ENCODE measurements around the gene INAFM2. TPM values are rescaled to one million over a fixed set of nuclear protein-coding genes. Genes with fewer than 3 reads are reported as not detected.

Gene INAFM2
- total and polyA plus RNA-seq, 2 of the 4 experiments (the other 2 are of a cell fraction): 10.4 to 14.0 TPM

DNA sequence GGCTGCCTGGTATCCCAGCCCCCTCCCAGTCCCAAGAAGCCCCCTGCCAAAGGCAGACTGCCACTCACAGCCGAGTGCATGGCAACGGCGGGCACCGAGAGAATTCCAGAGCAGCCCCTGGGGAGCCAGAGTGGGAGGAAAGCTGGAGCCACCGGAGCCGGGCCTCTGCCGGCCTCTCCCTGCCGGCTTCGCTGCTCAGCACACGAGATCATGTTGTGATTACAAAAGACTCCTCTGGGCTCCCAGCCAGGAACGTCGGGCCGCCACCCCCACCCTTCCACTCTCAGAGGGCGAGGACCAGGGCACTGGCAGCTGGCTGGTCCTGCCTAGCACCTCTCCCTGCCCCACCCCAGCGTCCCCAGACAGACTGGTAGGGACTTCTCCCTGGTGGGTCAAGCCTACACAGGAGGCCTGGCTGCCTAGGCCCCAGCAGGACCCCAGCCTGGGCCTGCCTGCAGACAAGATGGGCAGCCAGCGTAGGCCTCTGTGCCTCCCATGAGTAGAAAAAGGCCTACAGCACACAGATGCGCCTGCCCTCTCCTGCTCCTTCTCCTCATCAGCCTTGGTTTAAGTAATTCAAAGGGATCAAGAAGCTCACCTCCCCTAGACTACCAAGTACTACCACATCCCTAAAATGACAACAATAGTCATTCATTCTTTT, 17.4 kb downstream of the INAFM2 start, which contains the start of gene CCDC9B (continued):
- peak; percentile 78; the same call in 1 of the 2 replicates for TF ChIP-seq MAZ (IDR thresholded peaks at IDR 0.05; ENCODE audit: borderline replicate concordance, low read depth, low read length)
- peak; percentile 80 for TF ChIP-seq CEBPB (IDR thresholded peaks at IDR 0.05; ENCODE audit: low read depth, low read length)

DNA sequence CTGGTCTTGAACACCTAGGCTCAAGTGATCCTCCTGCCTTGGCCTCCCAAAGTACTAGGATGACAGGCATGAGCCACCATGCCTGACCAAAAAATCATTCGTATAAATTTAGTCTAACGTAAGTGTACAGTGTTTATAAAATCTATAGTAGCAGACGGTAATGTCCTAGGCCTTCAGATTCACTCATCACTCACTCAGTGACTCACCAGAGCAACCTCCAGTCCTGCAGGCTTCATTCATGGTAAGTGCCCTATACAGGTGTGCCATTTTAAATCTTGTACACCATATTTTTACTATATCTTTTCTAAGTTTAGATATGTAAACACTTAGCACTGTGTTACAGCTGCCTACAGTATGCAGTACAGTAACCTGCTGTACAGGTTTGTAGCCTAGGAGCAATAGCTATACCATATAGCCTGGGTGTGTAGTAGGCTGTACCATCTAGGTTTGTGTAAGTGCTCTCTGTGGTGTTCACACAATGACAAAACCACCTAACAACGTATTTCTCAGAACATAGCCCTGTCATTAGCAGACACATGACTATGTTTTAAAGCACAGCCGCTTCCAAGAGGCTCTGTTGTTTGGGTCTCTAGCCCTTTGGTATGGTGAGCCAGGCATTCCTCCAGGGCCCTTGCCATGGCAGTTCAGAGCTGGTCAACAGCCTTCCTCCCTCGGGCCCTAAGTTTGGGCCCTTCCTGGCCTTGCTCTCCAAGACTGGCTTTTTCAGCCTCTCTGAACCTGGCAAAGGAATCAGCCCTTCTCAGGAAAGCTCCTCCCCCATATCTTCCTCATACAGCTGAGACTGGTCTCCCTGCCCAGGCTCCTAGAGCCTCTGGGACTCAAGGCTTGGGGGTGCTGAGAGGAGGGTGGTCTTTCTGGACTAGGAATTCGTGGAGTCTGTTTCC, 19.2 kb downstream of the INAFM2 start:
- Histone ChIP-seq H2BK5ac (ENCODE audit: low read depth, low read length, poor library complexity, severe bottlenecking) (peak overlapping the region; percentile 96), H3K9me1 (ENCODE audit: insufficient read depth, low read length) (peaks cover 22% of the 10 kb centered on the region), H3K9ac (ENCODE audit: low read depth, low read length) (no peak overlapping the region), H3K4me2 (ENCODE audit: low read depth, low read length) (no peak overlapping the region), H4K5ac (ENCODE audit: low read depth, low read length) (peak overlapping the region; percentile 83), H2BK20ac (ENCODE audit: low read depth, low read length) (peak overlapping the region; percentile 92), H2BK15ac (ENCODE audit: low read depth, low read length) (peak overlapping the region; percentile 89), H3K79me1 (ENCODE audit: low read depth in 1 of 2, low read length in 2 of 2) (peaks cover 20 to 32% of the 10 kb centered on the region in 2 experiments; a peak in 3 of 4 replicates), H3K4me1 (ENCODE audit: control insufficient read depth, insufficient read depth, low read length) (peaks cover 39% of the 10 kb centered on the region), H4K91ac (ENCODE audit: insufficient read depth, low read depth, low read length) (peak overlapping the region; percentile 97), H3K4me3 (ENCODE audit: insufficient read depth, low read depth, low read length) (no peak overlapping the region), H3K27ac (ENCODE audit: insufficient read depth, low read length) (peak overlapping the region; percentile 85), H4K8ac (ENCODE audit: low read depth in 2 of 2, low read length in 2 of 2) (peak overlapping the region; percentile 38 to 86), H3K36me3 (ENCODE audit: control insufficient read depth, insufficient read depth, low read length) (peaks cover 6% of the 10 kb centered on the region), H3K56ac (ENCODE audit: extremely low read depth, insufficient read depth, low read length) (peak overlapping the region; percentile 49), H3K9me3 (ENCODE audit: control insufficient read depth, insufficient read depth, low read length) (no peaks in the 10 kb centered on the region), H4K20me1 (ENCODE audit: insufficient read depth, low read length) (no peaks in the 10 kb centered on the region), H3K27me3 (ENCODE audit: control insufficient read depth, insufficient read depth, low read length) (no peaks in the 10 kb centered on the region), H2AFZ (replicated peaks; ENCODE audit: low read length, poor library complexity) (peak overlapping the region; percentile 89), H2BK120ac (ENCODE audit: low read depth, low read length) (peak overlapping the region; percentile 94), H3K14ac (replicated peaks; ENCODE audit: low read depth, low read length) (peak overlapping the region; percentile 91), H2AK9ac (replicated peaks; ENCODE audit: low read depth, low read length, poor library complexity) (peak overlapping the region; percentile 56), H3K23ac (ENCODE audit: low read depth, low read length) (peak overlapping the region; percentile 90), H3K18ac (ENCODE audit: low read depth, low read length) (peak overlapping the region; percentile 55), H2AK5ac (ENCODE audit: low read depth, low read length) (peak overlapping the region; percentile 92), H3K4ac (ENCODE audit: low read depth, low read length) (peak overlapping the region; percentile 98)
- ChIA-PET CTCF (interaction anchor here (2.8 kb wide), 1 partner anchor 13 kb away, joined by 15 read pairs; no protein-coding TSS in a partner anchor), POLR2A (ENCODE audit: unreplicated experiment) (interaction anchor here (0.6 to 0.7 kb wide), 2 partner anchors 12 to 15 kb away, joined by 3 to 5 read pairs; no protein-coding TSS in a partner anchor)
- peak; percentile 49; the same call in 1 of the 2 replicates for TF ChIP-seq RFX5 (IDR thresholded peaks at IDR 0.05; ENCODE audit: low read depth, low read length)
- TF ChIP-seq RCOR1 (IDR thresholded peaks at IDR 0.05; ENCODE audit: insufficient replicate concordance, low read length): no peak
- no peak for TF ChIP-seq NFE2L2 (IDR thresholded peaks at IDR 0.05; ENCODE audit: low read depth, low read length)
- ATAC-seq (ENCODE audit: low read depth) (no peak), DNase-seq (peak; percentile 85)
- WGBS, 2 experiments (ENCODE audit: extremely low coverage in 2 of 2, insufficient read length in 1 of 2): 86% methylated on average over 1 of the region's 7 CpGs; no CpG with 5 or more reads in 1 of the 2 experiments
- dilution Hi-C loops (cut with HindIII; ENCODE audit: low sequenced_read_pairs, unreplicated experiment): no loop called here
- in situ Hi-C loops (cut with MboI; ENCODE audit: low sequenced_read_pairs): no loop called here
- intact Hi-C loops (cut with micrococcal nuclease): no loop called here
- no TSS peak for BruUV-seq (replicated peaks)
